HG02884 (cell line): ENCODE measurements around the gene GLB1L.
A peak's percentile ranks its signal among the peaks of the same experiment; 100 is the strongest.
"Not testable (repeated sequence)": the region's sequence is repeated elsewhere in the genome, so short reads cannot be mapped to it uniquely, and the experiment has no call there.

Experiments
- ATAC-seq: cut with Tn5 transposase; IDR thresholded peaks from one replicate; pipeline ENCODE4 v1.9.1; 2021; ENCODE audit warnings: mild to moderate bottlenecking, moderate library complexity; ENCODE audit not compliant: unreplicated experiment

The GLB1L gene

DNA sequence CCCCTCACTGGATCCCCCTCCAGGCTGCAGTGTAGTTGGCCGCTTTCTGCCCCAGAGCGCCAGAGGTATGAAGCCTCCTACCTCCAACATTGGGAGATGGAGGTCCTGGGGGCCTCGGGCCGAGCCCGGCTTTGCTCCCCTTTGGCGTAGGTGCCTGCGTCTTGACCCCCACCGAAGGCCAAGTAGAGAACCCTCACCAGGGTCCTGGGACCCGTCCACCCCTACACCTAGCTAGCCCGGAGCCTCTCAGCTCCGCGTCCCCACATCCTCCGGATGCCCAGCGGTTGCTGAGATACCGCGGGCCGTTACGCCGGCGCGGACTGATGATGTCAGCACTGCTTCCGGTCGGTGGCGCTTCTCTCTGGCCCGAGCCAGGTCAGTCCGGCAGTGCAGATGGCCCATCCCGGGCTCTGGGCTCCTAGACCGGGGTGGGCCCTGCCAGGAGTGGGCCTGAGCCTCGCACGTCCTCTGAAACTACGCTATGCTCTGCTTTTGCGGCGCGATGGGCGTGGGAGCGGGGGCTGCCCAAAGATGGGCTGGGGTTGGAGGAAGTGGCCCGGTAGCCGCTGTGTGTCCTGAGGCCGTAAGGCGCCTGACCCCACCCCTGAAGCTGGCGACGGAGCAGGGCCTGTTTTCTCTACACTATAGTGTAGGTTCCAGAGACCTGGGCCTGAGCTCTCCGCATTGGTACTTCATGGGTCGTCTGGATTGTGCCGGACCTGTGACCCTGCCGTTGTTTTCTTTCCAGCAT lies at the start of gene GLB1L, which contains the start of gene STK16:
Gene GLB1L, minus strand, starts transcription at position 297 of the 751 bp plus-strand sequence. CDS start 1,871 bp downstream, outside the sequence.
Gene STK16, plus strand, starts transcription at position 332 of the 751 bp plus-strand sequence. CDS start 521 bp downstream, outside the sequence.
- ATAC-seq, result peak; percentile 79

DNA sequence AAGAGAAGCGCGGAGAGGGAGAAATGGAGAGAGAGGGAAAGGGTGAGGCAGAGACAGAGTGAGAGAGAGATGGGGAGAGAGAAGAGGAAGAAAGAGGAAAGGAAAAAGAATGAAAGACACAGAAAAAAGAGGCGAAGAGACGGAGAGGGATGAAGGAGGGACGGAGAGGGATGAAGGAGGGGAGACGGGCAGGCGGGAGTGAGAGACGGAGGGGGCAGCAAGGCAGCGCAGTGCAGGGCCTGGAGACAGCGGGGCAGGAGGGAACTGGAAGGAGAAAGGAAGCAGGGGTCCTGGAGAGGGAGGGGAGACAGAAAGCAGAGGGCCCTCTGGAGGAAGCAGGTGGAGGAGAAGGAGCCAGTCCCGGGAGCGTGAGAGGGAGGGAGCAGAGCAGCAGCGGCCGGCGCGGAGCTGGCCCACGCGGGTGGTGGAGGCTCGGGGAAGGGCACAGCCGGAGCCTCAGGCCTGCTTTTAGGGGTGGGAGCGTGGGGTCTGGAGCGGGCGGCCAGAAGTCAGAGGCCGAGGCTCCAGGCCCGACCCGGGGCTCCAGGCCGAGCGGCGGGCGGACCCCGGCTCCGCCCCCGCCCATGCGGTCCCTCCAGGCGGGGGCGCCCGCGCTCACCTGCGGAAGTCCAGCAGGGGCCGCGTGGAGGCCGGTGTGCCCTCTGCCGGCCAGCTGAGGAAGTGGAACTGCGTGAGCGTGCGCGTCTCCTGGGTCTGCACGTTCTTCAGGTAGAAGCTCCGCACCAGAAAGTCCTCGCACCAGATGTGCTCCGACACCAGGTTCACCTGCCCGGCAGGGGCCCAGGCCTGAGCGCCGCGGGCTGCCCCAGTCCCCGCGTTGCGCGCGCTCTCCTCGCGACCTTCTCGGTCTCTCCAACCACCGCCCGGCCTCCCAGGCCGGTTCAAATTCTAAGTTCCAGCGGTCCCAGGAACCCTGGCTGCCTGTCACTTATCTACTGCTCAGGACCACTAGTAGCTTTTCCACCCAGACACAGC lies 49.4 kb upstream of the GLB1L start:
- peak; percentile 87 for ATAC-seq

DNA sequence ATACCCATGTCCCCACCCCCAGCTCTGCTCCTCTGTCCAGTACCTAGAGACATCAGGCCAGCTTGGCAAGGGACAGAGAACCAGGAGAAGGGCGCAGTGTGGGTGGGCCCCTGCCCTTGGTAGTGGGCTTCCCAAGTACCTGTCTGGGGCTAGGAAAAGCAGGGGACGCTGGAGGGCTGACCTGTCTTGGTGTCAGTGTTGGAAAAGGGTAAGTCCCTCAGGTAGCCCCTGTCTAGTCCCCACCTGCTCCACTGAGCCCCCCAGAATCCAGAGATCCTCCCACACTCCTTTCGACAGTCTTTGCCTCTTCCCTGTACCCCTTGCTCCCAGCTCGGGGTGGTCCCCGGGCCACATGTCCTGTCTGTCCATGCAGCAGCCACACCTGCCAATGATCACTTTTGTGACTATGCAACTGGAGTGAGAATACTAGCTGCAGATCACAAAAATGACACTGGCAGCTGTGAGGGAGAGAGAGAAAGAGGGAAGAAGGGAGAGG lies 48.5 kb upstream of the GLB1L start:
- no peak for ATAC-seq

DNA sequence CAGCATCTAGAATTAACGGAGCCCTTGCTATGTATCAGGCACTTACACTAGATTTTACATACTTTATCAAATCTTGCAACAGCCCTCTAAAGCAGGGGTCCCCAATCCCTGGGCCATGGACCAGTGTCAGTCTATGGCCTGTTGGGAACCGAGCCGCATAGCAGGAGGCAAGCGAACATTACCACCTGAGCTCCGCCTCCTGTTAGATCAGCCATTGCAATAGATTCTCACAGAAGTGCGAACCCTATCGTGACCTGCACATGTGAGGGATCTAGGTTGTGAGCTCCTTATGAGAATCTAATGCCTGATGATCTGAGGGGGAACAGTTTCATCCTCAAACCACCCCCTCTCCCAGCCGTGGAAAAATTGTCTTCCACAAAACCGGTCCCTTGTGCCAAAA lies 47.4 kb upstream of the GLB1L start:
- no peak for ATAC-seq

DNA sequence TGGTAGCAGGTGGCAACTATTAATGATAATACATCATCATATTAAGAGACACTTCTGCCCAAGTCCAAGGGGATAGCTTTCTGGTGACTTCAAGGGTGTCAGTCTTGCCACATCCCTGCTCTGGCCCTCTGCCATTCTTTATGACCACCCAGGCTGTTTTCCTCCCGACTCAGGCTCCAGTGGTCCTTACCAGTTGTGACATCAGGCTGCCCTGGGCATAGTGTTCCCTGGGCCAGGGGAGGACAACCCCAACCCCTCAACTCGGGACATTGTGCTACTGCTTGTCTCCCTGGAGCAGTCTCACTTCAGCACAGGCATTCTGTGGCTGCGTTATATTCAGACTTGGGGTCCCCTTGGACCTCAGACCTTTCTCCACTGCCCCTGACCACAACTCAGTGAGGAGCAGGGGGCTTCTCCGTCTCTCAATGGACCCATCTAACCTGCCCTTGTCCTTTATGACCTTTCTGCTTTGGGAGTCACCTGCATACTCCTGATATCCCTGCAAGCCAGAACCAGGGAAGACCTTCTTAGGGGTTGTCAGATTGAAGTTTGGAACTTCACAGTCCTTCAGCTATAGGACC lies 46.8 kb upstream of the GLB1L start:
- ATAC-seq, result no peak

DNA sequence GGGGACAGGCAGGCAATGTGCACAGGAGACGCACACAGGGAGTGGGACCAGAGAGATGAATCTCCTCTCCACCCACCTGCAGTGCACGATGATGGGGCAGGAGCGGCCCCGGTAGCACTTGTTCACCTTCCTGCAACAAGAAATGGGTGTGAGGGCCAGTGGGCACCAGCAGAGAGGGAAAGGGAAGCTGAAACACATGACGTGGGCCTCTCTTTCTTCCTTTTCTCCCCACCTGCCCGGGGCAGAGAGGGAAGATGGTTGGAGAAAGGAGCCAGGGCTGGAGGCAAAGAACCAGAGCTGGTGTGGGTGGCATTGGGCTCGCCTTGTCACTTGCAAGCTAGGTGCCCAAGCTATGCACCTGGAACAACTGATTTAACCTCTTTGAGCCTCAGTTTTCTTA lies 46.1 kb upstream of the GLB1L start:
- no peak for ATAC-seq

DNA sequence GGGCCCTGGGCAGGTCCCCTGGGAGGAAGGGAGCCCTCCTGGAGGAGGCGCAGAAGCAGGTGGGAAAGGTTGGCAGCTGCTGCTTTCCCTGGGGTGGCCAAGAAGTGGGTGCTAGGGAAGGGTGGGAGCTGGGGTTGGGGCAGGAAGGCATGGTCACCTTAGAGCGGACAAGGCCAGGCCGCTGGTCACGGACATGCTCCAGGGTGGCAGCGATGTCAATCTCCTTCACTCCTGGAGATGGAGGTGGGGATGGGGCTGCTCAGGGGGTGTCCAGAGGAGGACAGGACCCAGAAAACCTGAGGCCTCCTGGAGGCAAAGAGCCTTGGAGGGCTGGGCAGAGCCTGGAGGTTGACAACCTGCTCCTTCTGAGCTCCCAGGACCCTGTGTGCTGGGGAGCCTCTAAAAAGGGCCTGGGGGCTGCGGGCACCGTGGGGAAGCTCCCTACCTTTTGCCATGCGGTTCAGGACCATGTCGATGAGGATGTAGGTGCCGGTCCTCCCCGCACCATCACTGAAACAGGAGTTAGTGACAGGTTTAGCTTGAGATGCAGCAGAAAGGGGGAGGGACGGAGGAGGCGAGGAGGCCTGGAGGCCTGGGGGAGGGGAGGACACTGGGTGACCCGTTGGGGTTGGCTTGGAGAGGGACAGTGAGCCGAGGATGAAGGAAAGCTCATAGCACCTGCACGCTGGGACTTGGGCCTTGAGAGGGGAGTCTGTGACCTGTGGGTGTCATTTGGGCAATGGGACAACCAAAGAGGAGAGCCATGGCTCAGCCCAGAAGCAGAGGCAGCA lies 45.3 kb upstream of the GLB1L start:
- ATAC-seq, result no peak

DNA sequence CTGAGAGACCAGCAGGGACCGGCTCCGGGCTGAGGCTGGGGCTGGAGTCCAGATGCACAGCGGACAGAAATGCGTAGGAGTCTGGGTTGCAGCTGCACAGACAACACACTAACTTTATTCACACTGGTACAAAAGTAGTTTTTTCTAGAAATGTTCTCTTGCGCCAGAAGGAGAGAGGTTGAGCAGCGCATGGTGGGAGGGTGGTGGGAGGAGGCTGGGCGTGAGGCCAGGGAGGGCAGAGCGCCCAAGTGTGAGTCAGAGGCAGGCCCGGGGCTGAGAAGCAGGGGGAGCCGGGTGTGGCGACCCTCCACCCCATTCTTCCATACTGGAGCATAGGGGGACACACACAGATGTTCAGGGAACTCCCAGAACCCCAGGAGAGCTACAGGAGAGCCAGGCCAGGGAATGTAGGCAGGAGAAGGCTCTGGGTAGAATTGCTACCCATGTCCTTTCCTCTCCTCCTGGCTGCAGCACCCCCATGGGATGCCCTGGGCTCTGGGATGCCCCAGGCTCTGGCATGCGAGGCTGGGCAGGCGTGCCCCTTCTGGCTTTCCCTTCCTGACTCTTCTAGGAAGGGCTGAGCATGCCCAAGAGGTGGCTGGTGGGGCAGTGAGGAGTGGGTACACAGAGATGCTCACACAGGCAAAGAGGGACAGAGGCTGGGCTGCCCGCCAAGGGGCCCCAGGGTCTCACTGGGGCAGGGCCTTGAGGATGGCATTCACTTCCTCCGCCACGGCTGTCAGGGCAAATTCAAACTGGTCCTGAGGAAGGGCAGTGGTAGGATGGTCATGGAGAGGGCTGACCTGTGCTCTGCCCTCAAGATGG lies 44.5 kb upstream of the GLB1L start:
- no peak for ATAC-seq

DNA sequence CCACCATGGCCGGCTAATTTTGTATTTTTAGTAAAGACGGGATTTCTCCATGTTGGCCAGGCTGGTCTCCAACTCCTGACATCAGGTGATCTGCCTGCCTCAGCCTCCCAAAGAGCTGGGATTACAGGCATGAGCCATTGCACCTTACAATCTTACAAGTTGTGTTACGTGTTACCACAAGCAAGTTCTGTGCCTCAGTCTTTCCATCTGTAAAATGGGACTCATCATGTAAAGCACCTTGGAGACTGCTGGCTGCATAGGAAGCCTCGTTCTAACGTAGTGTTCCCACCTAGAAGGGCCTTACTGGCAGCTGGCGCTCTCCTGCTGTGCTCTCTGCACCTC lies 43.9 kb upstream of the GLB1L start:
- ATAC-seq, result no peak

DNA sequence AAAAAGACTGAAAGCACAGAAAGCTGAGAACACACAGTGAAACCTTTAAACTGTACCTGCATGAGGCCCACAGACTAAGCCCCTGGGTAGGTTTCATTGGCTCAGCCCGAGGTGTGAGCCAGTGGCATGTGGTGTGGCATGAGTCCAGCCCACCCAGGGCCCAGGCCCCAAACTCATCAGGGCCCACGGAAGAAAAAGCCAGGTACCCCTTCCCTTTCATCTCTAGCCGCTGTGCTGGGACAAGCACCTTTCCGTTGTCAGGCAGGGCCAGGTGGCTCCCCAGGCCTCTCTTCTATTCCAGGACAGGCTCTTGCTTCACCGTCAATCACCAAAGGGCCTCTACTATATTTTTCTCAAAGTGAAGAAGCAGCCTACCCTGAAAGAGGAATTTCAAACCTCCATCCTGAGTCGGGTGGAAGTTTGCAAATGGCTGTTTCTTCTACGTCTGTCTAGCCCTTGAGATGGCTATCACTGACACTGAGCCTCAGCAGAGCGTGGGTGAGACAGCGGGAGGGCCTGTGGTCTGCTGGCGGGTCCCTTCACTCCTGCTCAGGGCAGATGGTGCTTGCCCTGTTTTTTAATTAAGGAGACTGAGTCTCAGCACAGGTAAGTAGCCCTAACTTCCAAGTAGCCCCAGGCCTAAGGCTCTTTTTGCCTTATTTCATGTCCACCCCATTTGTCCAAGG lies 42.5 kb upstream of the GLB1L start:
- no peak for ATAC-seq

DNA sequence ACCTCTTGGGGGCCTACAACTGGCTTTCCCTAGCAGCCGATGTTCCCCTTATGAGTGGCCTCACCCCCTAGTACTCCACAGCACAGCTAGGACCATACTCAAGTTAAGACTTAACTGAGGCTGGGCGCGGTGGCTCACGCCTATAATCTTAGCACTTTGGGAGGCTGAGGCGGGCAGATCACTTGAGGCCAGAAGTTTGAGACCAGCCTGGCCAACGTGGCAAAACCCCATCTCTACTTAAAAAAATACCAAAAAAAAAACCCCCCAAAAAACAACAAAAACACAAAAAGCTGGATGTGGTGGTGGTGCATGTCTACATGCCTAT lies 41.8 kb upstream of the GLB1L start:
- not testable (repeated sequence) for ATAC-seq

DNA sequence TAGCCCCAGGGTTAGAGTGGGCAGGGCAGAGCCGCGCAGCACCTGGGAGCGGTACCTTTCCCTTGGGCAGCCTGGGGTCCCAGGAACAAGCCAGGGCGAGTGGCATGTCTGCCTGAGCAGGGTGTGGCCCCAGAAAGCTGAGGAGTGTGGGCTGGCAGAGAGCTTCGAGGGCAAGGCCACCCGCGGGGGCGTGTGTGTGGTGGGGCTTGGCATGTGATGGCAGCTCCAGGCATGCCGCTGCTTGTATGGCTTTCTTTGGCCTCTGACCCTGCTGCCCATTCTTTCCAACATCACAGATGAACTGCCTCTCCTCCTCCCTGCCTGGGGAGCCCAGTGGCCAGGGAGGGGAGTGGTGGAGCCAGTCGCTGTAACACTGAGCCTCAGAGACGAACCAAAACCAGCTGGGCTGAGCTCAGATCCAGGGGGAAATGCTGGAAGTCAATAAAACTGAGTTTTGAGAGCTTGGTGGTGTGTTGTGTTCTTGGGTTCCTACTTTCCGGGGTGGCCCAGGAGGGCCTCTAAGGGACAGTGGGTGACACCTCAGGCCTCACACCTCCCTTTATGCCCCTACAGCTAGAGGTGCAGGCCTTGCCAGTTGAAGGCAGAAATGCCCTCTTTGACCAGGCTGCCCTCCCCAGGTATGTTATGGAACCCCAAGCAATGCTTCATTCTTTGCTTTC lies 41.3 kb upstream of the GLB1L start:
- no peak for ATAC-seq

DNA sequence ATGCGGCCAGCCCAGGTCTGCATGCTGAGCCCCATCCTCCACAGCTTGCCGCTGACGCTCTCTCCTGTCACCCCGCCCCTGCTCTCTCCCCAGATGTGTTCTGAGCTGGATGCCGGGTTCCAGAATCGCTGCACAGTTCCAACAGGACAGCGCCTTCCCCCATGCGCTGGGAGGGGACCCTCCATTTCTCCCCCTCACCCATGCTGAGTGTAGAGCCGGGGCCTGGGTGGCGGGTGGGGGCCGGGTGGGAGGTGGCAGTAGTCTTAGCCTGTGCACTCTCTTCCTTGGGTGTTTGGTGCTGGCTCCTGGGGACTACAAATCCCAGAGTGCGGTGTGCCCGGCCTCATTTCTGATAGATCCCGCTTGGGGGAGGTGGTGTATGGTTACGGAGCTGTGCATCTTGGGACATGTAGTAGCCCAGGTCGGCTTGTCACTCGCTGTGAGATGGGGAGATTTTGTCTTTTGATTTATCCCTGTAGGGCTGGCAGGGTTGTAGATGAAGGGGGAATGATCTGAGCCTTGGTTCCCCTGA lies 40.7 kb upstream of the GLB1L start:
- ATAC-seq, result no peak

DNA sequence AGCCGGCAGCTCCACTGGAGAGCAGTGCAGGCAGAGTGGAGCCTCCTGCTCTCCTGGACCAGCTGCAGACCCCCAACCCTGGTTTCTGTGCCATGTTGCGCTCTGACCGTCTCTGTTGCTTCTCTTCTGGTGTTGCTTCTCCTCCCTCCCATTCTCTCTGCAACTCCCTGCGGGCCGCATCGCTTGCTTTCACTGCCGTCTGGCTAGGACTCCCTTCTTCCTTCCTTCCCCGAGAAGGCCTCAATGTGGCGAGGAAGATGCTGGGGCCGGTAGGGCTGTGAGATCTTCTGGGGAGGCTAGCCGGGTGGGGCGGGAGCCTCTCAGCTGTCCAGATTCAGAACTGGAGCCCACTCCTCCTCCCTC lies 40.1 kb upstream of the GLB1L start:
- ATAC-seq, result no peak

DNA sequence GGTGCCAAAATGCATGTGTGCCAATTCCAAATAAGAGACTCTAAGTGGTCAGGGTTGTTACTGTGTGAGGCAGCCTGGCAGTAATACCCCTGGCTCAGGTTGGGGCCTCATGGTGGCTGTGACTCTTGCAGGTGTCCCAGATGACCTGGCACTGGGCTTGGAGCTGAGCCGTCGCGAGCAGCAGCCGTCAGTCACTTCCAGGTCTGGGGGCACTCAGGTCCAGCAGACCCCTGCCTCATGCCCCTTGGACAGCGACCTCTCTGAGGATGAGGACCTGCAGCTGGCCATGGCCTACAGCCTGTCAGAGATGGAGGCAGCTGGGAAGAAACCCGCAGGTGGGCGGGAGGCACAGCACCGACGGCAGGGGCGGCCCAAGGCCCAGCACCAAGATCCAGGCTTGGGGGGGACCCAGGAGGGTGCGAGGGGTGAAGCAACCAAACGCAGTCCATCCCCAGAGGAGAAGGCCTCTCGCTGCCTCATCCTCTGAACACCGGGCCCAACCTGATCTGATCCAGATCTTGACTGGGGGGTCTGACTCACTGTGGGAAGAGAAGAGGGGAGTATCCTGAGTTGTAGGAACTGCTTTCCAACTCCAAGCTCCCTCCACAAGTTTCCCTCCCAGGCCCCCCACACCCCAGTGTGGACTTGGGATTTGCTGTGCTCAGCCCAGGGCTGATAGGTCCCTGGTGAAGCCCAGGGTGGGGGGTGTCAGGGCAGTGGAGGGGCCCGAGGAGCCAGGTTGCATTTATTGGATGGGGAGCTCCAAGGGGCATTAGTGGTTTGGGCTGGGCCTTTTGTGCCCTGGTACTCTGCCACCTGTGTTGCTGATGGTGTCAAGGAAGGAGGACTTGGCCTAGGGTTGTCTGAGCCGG lies 39.5 kb upstream of the GLB1L start:
- ATAC-seq, result no peak

DNA sequence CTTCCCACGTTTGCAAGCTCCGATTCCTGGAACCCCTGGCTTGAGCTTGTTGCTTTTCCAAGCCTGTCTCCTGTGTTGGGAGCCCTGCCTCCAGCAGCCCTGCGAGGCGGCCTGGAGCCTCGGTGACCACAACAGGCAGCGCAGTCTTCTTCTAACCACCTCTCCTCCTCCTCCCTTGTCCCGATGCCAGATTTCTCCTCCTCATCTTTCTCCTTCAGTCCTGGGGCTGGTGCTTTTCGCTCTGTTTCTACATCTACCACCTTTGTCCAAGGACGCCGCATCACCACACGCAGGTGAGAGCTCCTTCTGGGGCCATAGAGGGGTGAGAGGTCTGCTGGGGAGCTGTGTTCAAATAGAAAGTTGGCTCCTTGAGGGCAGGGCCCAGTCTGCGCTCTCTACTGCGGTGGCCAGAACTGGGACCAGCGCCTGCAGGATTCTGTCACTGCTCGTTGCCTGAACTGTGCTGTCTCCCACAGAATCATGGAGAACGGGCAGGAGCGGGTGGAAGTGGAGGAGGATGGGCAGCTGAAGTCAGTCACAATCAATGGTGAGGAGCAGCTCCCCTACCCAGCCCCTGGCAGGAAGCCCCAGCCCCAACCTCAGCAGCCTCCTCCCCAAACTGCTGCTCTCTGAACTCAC lies 37.8 kb upstream of the GLB1L start:
- ATAC-seq, result no peak

DNA sequence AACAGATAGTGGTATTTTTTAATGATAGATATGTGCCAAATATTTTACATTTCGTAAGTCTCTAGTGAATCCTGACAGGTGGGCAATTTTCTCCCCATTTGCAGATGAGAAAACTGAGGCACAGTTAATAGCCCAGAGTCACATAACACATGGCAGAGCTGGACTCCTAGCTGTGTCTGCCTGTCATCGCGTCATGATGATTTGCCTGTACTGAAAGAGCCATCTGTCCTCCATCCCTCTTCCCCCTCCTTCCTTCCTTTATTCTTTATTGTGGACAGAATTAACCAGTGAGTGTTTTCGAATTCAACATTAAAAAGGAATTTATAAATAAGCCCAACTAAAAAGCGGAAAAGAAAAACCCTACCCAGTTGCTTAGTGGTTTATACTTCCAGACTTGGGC lies 37.1 kb upstream of the GLB1L start:
- no peak for ATAC-seq
